Activated CD4-positive, alpha-beta T cell treated with anti-CD3 and anti-CD28 coated beads for 24 hours (primary cell): ENCODE data around the gene MYO5B.

Source experiments
- DNase-seq, 2 donors: peaks; one replicate each; pipeline ENCODE4 v3.0.0-alpha.2; 2020; ENCODE audit warnings: low read depth in 2 of 2

MYO5B gene

DNA sequence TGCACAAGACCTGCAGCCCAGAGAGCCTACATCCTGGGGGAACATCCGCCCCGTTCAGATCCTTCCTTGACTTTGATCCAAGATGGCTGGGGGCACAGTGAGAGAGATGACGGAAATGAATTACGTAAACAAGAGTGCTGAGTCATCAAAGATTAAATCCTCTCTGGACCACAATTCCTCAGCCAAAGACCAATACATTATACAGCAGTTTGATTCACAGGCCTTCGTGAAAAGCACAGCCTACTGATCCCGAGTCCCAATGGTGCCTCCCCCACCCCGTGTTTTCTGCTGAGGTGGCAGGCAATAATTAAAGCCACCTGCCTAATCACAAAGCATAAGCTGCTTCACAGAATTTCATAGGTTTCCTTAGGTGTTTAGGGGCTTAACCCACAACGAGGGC, 43.0 kb downstream of the MYO5B start:
- no peak for DNase-seq

GRCh38 chr18:50144540-50144939, 50.4 kb downstream of the MYO5B start:
- no peak for DNase-seq

DNA sequence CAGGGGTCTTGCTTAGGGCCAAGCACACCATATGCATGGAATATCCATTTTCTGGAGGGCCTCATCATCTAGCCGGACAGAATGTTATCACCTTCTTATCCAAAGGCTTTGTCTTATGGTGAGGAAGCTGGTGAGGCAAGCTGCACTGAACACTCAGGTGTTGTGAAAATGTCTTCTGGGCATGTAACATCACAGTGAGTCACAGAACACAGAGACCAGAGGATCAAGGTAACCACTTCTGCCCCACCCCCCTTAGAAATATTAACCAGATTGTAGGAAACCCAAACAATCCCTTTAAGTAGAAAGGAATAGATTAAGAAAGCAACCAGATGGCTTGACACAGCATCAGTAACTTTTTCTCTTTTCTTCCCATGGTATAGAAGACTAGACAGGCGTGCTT, 51.1 kb downstream of the MYO5B start:
- DNase-seq = no peak

DNA sequence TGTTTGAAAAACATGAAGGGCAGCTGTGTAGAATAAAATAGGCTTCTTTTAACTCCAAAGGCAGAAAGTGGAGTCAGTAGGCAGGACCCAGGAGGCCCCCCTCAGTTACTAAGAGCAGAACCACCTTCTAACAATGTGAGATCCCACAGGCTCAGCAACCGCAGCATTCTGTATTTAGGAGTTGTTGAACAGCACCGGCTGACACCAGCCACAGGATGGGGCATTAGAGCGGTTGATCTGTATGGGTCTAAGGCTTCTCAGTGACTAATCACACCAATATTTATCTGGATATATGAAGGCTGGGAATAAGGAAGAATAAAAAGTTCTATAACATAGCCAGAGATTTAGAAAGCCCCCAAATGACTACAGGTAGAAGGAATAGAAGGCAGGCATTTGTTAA, 51.7 kb downstream of the MYO5B start:
- no peak for DNase-seq

- DNase-seq = no peak
Measured at GRCh38 chr18:50142441-50143120, 52.4 kb downstream of the MYO5B start.

DNA sequence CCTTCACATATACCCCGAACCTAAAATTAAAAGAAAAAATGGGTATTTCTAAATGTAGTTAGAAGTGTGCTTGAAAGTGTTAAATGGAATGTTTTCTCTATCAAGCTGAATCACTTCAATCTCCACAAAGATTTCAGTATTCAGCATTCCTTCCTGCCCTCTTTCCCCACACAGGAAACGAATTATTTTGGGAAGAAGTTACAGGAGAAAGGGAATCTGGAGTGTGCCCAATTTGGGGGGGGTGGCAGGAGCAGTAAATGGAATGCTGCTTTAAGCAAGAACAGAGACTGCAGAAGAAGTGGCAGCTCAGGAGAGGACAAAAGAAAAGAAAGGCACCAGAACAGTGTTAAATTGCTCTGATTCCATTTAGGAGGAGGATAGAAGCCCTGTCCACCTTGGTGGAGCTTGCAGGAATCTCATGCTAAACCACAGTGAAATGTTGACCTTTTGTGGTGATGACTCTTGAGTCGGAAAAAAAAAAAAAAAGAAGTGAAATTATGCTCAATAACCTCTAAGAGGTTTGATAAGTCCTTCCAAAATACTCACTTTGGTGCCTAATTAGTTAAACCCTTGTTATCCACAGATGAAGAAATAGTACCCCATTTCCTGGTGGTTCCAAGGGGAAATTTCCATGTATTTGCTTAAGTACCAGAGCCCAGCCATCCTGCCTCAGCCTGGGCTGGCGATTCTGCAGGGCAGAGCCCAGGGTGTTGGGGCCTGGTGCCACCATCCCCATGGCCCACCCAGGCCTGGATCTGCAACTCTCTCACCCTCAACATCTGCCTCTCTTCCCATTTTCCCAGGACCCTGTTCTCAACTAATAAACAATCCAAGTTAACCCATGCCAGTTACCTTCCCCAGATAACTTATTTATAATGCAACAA, 56.5 kb downstream of the MYO5B start:
- no peak for DNase-seq

DNA sequence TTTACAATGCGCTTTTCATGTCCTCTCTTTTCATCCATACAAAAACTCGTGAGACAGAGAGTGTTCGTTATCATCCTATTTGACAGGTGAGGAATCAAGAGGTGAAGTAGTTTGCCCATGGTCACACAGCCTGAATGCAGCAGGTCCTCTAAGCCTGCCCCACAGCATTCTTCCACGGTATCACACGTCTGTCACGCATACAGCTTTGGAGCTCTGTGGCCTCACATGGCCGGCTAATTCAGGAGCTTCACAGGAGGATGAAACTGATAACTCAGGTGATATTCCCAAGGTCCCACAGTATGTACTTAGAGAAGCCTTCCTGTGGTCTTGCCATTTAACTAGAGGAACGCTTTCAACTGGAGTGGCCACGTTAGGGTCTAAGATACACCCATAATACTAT, 59.0 kb downstream of the MYO5B start:
- no peak for DNase-seq

DNA sequence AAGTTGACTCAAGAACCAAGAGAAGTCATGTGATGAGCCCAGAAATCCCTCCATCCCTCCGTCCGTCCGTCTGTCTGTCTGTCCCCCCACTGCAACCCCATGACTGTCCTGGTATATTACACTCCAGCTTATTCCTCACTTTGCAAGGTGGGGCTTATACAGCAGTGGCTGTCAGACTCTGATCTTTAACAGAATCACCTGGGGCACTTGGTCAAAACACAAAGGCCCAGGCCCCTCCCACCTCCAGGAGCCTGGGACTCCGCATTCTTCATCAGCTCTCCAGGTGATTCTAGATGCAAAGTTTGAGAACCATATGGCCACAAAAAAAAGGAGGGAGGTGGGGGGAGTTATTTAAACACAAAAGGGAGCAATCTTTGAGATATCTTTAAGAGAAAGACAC, 61.4 kb downstream of the MYO5B start:
- DNase-seq = no peak

GRCh38 chr18:50131591-50131990, 63.4 kb downstream of the MYO5B start:
- DNase-seq = no peak

DNA sequence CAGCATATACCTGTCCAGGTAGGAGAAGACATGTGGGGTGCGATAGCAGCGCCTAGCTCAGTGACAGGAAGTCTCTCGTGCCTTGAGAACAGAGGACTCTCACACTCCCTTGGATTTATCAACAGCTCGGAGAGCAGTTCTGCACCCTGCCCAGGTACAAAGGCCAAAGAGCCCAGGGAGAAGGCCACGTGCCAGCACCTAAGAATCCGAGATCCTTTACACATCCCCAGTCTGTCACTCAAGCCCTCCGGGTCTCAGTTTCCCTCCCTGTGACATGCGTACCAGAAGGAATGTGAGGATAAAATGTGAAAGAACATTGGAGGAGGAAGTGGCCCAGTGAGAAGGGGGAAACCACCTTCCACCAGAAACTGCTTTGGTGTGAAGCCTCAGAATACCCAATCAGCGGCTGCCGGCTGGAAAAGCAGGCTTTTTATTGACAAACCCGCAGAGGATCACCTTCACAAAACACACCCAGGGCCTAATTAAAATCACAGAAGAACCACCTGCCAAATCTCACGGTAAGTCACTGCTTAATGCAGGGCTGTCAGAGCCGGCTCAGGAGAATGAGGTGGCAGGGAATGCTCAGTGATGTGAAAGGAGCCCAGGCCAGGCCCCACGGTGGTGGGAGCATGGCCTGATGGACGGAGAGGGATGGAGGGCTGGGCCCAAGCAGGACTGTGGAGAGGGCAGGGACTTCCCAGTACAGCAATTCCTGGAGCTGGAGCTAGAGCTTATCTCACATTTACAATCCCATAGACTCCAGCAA, 66.3 kb downstream of the MYO5B start:
- no peak for DNase-seq

DNA sequence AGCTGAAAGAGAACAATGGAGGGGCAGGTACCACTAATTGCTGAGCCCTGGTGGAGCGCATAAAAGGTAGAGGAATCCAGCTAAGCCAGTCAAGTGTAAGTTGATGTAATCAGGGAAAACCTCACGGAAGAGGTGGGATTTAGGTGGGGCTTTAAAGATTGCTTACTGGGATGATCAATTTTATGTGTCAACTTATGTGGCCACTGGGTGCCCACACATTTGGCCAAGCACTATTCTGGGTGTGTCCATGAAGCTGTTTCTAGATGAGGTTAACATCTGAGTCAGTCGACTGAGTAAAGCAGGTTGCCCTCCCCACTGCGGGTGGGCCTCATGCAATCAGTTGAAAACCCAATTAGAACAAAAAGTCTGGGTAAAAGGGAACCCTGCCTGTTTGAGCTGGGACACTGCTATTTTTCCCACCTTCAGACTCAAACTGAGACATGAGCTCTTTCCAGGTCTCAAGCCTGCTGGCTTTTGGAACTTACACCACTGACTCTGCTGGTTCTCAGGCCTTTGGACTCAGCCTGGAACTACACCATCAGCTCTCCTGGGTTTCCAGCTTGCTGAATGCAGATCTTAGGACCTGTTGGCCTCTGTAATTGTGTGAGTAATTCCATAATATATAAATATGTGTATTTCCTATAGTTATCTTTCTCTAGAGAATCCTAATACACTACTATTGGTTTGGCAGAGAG, 67.3 kb downstream of the MYO5B start:
- no peak for DNase-seq

GRCh38 chr18:50126471-50126870, 68.5 kb downstream of the MYO5B start:
- DNase-seq = no peak

DNA sequence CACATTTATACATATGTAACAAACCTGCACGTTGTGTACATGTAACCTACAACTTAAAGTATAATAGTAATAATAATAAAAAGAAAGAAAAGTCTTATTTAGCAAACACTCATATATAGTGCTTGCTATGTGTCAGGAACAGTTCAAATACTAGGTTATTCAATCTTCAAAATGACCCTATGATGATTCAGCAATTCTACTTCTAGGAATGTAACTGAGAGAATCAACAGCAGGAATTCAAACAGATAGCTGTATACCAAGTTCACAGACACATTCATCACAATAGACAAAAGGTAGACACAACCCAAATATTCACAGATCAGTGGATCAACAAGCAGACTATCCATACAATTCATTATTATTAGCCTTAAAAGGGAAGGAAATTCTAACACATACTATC, 69.5 kb downstream of the MYO5B start:
- no peak for DNase-seq

- DNase-seq = no peak
Measured at GRCh38 chr18:50119296-50119695, 75.7 kb downstream of the MYO5B start.

- no peak for DNase-seq
Measured at GRCh38 chr18:50117863-50118262, 77.1 kb downstream of the MYO5B start.

DNA sequence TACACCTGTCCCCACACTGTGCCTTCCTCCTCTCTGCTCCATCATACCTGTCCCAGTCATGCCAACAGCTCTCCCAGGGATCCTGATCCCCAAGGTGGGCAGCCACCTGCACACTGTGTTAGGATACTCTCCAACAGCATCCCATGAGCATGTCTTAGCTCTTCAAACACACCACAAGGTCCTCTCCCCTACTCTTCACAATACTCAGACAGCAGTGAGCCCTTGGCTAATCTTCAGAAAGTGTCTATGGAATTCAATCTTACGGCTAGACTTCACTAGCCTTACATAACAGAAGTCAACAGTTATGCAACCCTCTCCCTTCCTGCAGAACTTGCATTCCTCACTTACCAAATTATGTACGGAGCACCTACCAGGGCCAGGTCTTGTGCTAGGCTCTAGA, 79.9 kb downstream of the MYO5B start:
- no peak for DNase-seq

GRCh38 chr18:50114448-50114847, 80.5 kb downstream of the MYO5B start:
- DNase-seq = no peak

GRCh38 chr18:50113726-50114125, 81.2 kb downstream of the MYO5B start:
- DNase-seq = no peak

DNA sequence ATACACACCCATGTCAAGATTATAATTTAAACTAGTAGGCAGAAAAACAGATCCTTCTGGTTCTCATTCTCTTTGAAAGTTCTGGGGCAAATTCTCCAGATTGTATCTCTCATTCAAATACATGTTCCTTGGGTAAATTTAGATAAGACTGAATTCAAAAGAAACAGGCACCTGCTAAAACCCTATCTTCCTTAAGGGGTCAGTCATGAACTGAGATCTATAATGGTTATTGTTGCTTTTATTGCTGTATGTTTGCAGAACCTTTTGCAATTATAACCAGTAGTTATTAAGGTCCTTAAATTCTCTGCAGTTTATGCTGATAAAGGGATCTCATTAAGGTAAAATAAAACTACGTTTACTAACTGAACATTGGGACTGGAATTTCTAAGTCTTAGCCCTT, 83.5 kb downstream of the MYO5B start:
- DNase-seq = no peak

GRCh38 chr18:50107468-50107977, 87.4 kb downstream of the MYO5B start:
- DNase-seq = no peak

GRCh38 chr18:50105027-50105426, 89.9 kb downstream of the MYO5B start:
- no peak for DNase-seq

DNA sequence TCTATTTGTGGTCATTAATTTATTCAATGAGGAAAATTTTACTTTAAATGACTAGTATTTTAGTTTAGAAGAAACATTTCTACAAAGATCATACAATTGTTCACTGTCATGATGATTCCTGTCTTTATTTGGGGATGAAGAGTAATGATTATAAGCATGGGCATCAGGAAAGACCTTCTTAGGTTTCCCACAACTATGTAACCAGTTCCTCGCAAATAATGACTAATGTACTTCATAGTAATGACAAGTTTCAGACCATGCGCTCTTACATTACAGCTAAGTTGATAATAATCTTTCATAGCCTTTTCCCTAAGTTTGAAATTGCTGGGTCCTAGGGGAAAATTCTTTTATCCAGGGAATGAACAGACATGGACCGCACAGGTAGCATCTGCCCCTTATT, 90.5 kb downstream of the MYO5B start:
- DNase-seq = no peak
